GM18507 (cell line): ENCODE data around the gene EPHB2.
"Not testable (repeated sequence)": the region's sequence is repeated elsewhere in the genome, so short reads cannot be mapped to it uniquely, and the experiment has no call there.

ENCODE experiments used
- DNase-seq: peaks from one replicate; pipeline ENCODE4 v3.0.0; 2011; ENCODE audit warnings: low read depth; ENCODE audit not compliant: insufficient read length; ENCODE audit errors: extremely low spot score
- FAIRE-seq: peaks from 2 replicates; lab custom pipeline; 2011; peaks lifted over from hg19 to GRCh38; lab: Jason Lieb, UNC

Gene EPHB2

DNA sequence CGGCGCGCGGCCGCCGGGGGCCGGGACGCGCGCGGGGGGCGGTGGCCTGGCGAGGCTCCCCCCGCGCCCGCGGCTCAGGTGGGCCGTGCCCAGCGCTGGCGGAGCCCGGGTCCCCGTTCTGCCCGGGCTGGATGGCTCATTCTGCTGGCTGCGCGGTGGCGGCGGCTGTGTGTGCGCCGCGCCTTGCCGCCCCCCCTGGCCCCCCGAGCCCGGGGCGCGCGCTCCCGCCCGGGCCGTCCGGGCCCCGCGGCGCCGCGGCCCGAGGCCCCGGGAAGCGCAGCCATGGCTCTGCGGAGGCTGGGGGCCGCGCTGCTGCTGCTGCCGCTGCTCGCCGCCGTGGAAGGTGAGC lies at the start of gene EPHB2:
Gene EPHB2, plus strand, starts transcription at position 139 of the 349 bp plus-strand sequence. Its CDS starts 144 bp downstream, at position 283.
- FAIRE-seq (no peak), DNase-seq (no peak)

DNA sequence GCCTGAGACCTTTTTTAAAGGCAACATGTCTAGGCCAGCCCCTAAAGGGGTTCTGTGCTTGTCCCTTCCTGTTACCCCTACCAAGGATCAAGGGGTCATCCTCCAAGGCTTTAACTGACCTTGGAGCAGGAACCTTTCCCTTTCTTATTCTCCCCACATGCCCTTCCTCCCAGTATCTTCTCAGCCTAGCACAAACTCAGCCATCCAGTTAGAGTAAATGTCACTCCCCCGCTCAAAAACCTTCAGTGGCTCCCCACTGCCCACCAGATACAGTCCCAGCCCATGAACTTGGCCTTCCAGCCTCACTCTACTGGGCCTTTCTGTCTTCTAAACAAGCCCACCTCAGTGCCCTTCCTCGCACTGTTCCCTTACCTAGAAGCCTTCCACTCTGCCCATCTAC lies 48.8 kb upstream of the EPHB2 start:
- DNase-seq (no peak), FAIRE-seq (no peak)

DNA sequence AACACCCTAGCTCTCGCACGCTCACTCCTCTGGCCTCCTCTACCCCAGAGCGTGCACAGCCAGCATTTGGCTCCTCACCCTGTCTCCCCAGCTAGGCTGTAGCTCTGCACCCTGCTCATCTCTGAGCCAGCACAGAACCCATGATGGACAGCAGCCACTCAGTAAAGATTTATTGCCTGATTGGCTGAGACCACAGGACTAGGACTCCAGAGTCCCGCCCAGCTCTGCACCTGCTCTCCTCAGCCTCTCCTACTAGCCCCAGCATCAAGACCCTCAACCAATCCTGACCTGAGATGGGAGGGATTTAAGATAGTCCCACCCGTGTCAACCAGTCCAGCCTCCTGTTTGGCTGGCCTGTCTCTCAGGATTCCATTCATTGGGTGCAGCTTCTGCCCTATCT lies 48.3 kb upstream of the EPHB2 start:
- DNase-seq (no peak), FAIRE-seq (no peak)

DNA sequence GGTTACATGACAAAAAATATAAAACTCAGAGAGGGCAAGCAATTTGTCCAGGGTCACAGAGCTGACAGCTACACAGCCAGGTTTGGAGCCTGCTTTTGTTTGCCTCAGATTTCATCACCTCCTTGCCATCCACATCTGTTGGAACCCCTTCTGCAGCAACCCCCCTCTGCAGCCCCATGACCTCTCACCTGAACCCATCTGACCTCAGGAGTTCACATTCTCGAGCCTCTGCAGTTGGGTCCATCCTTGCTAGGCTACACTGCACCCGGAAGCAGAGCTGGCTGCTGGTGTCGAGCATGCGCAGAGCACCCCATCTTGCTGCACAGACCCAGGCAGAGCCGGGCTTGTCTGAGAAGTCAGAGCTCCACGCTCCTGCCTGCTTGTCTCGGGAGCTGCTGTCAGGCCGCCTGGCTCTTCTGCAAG lies 47.6 kb upstream of the EPHB2 start:
- FAIRE-seq (no peak), DNase-seq (no peak)

DNA sequence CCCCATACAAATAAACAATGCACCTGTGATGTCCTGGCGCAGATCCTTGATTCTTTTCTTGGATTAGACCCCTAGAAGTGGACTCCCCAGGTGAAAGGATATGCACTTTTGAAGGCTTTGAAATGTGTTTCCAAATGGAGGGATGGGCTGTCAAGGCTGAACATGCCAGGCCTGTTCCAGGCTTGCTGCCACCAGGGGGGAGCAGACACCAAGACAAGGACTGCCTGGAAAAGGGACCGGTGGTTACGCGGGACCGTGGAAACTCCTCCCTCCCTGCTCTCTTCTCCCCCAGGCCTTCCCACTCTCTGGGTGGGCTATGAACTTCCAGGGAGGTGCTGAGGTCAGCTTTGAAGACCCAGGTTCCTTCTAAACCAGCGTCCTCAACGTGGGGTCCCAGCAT lies 44.9 kb upstream of the EPHB2 start:
- no peak for FAIRE-seq
- DNase-seq: no peak

DNA sequence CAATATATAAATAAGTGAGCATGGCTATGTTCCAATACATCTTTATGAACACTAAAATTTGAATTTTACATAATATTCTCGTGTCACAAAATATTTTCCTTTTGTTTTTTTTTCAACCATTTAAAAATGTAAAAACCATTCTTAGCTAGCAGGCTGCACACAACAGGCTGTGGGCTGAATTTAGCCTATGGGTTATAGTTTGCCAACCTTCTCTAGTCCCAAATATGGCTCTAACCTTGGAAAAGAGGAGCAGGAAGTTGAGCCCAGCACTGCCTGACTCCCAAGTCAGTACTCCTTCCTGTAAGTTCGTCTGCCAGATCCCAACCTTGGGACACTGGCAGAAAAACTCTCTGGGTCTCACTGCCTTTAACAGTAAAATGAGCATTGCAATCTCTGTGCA lies 44.2 kb upstream of the EPHB2 start:
- no peak for DNase-seq
- FAIRE-seq: no peak

DNA sequence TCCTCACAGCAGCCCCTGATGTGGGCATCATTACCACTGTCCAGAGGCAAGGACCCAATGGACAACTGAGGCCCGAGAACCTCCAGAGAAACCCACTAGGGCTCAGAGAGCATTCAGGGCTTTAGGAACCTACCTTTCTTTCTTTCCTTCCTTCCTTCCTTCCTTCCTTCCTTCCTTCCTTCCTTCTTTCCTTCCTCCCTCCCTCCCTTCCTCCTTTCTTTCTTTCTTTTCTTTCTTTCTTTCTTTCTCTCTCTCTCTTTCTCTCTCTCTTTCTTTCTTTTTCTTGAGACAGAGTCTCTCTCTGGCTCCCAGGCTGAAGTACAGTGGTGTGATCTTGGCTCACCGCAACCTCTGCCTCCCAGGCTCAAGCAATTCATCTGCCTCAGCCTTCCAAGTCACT lies 41.8 kb upstream of the EPHB2 start:
- DNase-seq, FAIRE-seq: not testable (repeated sequence)

DNA sequence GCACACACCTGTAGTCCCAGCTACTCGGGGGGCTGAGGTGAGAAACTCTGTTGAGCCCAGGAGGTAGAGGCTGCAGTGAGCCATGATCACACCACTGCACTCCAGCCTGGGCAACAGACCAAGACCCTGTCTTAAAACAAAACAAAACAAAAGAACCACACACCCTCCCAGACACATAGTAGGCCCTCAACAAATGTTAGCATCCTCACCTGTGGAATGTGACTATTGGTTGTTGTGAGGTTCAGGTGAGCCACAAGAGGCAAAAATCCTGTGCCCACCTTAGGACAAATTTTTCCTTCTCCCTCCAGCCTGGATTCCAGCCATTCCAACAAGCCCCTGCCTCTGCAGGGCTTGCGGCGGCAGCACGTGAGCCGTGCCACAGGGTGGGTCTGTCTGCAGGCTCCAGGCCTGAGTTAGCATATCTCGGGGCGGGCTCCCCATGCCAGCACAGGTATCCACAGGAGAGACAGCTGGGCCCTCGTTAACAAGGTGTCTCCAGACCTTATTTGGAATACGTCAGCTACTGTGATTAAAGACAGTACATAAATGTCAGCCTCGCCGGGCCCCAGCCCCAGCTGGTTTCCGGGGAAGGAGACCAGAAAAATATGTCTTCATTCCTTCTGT lies 40.2 kb upstream of the EPHB2 start:
- DNase-seq (no peak), FAIRE-seq (no peak)

DNA sequence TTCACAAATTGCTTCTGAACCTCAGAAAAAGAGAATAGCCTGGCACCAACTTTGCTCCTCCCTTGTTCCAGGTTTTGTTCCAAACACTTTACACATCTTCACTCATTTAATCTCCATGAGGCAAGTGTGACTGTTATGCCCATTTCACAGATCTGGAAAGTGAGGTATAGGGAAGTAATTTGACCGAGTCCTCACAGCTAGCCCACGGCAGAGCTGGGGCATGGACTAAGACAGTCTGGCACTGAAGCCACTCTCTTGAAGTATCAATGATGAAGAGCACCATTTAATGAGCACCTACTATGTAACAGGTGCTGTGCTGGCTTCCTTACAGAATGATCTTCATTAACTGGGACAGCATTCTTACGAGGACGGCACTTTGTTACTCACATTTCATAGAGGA lies 38.6 kb upstream of the EPHB2 start:
- DNase-seq: no peak
- FAIRE-seq: no peak

DNA sequence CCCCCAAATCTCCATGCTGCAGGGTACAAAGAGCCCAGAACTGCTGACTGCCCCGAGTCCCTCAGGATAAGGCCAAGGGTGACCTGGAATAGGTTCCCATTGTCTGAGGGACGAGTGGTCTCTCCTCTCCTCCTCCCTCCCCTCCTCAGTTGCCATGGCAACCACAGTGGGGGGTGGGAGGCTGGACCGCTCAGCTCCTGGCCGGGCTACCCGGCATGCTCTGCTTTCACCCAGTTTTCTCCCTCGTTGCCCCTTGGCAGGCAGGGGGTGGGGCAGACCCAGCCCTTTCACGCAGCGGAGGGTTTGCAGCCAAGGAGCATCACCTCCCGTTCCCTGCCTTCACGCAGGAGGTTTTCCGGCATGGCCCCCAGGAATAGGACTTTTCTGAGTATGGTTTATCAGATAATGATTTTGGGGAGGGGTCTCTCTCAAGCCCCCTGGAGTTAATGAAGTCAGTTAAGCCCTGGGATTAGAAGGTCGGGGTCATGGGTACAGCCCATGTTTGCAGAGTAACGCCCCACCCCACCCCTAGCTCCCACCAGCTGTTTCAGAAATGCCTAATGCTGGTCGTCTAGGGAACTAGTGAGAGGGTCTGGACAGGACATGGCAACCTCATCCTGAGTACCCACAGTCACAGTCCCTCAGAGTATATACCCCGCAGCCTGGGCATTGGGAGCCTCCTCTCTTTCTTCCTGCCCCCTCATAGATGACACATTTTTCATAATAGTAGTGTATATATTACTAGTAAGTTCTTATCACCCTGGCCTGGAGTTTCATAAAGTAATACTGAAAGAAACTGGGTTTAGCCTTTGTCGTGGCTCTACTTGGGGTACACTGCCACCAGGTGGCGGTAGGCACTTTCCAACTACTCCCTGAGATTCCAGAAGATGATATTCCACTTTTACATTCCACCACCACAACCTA lies 36.9 kb upstream of the EPHB2 start:
- FAIRE-seq: peak; percentile 68
- no peak for DNase-seq

DNA sequence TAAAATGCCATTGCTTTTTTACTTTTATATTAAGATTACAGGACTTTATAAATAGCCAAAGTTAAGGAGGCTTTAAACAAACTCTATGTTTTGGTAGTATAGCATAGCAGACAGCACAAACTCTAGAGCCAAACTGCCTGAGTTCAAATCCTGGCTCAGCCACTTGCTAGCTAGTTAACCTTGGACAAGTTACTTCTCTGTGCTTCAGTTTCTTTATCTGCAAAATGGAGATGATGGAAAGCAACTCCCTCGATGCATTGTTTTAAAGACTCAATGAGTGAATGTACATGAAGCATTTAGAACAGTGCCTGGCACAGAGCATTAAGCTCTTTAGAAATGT lies 36.3 kb upstream of the EPHB2 start:
- FAIRE-seq: no peak

DNA sequence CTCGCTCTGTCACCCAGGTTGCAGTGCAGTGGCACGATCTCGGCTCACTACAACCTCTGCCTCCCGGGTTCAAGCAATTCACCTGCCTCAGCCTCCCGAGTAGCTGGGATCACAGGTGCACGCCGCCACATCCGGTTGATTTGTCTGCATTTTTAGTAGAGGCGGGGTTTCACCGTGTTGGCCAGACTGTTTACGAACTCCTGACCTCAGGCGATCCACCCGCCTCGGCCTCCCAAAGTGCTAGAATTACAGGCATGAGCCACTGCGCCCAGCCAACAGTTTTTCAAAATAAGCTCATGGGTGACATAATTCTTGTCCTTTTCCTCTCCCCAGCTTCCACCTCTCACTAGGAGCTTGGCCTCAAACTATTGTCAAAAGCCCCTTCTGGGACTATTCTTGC lies 34.5 kb upstream of the EPHB2 start:
- DNase-seq, FAIRE-seq: not testable (repeated sequence)

More for the DNA sequence above, 36.3 kb upstream of the EPHB2 start:
- DNase-seq: no peak

DNA sequence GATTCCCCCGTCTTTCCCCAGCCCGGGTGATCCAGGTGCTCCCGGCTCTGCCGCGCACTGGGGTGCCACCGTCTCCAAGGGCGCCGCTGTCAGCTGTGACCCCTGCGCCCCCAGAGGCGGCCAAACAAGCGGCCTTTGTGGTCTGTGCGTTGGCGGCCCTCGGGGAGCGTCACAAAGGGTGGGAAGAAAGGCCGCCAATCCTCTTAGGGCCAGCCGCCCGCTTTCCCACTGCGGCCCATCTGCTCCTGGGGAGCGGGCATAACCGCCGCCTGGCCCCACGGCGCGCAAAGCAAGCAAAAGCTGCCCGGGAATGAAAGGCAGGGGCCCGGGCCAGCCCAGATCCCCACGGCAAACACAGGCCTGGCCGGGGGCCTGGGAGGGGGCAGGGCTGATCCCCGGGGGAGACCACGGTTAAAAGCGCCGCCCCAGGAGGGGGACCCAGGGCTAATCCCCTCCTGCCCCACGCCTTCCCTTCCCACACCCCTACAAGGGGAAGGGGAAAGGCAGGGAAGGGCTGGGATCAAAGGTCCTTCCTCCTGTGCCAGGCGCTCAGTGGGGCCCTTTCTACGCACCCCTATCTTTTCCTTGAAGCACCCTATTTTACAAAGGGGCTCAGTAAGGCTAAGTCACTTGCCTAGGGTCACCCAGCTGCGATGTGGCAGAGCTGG lies 33.6 kb upstream of the EPHB2 start:
- no peak for FAIRE-seq
- no peak for DNase-seq

DNA sequence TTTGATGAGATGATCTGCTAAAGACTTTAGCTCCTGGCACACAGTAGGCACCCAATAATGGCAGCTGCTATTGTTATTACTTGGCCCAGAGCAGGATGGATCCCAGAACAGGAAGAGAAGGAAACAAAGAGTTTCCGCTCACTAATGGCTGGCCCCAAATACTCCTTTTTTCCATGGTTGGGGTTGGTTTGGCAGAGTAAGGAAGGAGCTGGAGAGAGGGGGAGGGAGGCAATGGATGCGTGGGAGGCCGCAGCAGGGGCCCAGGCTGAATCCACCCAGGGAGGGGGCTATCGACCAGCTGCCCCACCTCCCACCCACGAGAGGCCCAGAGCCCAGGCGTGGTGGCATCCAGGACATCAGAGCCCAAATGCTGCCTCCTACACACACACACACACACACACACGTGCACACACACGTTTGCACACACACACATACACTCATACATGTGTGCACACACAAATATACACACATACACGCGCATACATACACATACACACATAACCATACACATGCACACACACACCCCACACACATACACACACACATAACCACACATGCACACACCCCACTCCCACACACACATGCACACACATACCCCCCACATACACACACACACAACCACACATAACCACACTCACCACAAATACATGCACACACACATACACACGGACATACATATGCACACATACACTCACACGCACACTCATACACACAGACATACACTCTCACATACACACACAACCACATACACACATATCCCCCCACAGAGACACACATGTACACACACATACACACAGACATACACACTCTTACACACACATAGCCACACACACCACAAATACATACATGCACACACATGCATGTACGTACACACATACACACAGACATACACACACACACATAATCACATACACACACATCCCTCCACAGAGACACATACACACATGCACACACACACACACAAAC lies 32.4 kb upstream of the EPHB2 start:
- no peak for DNase-seq
- no peak for FAIRE-seq

DNA sequence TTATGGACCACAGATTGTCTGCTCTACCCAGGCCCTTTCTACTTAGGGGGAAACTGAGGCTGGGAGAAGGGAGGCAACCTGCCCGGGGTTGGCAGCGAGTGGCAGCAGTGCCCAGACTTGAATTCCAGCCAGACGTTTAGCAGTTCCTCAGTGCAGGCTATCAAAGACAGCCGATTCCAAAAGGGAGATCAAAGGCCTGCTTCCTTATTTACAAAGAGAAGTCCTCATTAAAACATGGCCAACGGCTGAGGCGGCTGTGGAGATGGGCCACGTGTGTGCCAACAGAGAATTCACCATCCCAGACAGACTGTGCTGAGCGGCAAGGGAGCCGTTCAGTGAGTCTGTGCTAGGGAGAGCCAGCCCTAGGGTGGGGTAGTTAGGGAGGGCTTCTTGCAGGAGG lies 29.9 kb upstream of the EPHB2 start:
- FAIRE-seq: no peak

DNA sequence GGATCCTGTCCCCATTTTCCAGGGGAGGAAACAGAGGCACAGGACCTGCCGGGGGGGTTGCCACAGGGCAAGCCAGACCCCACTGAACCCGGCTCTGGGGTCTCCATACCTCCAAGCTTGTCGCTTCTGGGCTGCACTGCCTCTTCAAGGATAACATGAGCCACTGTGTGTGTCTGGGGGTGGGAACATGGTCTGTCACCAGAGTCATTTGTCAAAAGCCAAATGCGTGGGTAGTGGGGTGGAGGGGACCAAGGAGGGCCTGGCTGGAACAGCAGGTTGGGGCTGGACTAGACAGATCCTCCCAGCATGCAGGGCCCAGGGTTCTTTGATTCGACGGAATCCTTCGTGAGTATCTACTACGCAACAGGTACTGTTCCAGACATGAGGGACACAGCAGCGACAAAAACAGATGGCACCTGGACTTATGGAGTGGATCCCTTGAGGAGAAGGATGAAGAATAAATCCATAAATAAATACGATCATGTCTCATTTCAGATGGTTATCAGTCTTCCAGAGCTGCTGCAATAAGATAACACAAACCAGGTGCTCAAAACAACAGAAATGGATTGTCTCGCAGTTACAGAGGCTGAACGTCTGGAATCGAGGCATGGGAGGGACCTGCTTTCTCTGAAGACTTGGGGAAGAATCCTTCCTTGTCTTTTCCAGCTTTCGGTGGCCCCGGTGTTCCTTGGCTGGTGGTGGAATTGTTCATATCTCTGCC lies 28.9 kb upstream of the EPHB2 start:
- FAIRE-seq: no peak

More for the DNA sequence above, 29.9 kb upstream of the EPHB2 start:
- DNase-seq: no peak

DNA sequence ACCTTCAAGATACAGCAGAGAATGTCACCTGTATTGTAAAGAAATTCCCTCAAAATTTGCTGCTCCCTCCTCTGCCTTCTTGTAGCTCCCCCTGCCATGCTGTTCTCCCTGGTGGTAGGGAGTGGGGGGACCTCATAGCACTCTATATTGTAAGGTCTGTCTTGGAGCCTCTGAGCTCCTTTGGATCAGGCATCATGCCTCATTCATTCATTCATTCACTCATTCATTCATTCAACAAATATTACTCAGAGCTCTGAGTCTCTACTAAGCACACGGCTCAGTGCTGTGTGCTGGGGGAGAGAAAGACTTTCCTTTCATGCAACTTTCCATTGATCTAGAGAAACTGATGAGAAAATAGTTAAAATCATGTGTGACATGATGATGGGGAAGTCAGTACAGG lies 27.1 kb upstream of the EPHB2 start:
- DNase-seq: no peak
- no peak for FAIRE-seq

More for the DNA sequence above, 28.9 kb upstream of the EPHB2 start:
- DNase-seq: no peak

DNA sequence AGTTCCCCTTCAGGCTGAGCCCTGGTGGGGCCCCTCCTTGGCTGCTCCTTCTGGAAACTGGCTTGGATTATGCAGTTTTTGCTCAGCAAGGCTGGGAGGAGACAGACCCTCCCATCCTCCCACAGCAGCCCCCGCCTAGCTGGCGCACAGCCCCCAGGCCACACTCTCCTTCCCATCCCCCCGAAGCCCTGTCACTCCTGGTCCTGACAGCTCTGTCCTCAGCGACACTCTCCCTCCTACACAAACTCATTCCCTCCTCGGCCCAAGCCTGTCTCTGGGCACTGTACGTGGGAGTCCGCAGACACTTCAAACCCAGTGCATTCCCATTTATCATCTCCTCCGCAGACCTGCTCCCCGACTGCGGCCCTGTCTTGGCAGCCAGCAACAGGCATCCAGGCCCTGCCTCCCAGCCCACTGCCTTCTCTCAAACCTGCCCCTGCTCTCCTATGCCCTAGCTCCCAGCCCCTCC lies 25.0 kb upstream of the EPHB2 start:
- no peak for FAIRE-seq
- DNase-seq: no peak

DNA sequence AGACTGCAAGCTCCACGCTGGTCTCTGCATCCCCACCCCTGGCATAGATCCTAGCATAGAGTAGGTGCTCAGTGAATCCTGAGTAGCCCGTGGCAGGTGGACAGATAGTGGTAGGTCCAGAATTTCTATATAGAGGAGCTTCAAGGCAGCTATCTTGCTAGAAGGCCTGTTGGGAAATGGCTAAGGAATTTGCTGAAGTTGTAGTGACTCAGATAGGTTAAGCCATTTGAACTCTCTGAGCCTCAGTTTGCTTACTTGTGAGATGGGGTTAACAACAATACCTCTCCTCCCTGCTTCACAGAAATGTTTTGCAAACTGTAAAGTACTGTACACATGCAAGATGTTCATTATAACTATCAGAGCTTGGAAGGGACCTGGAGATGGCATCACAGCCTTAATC lies 23.4 kb upstream of the EPHB2 start:
- FAIRE-seq (no peak), DNase-seq (no peak)
